Activated B cell treated with CpG ODN at 0.5 μM for 24 hours (primary cell): ENCODE measurements around the gene HPSE2. TPM values are rescaled to one million over a fixed set of nuclear protein-coding genes. Genes with fewer than 3 reads are reported as not detected.

Source experiments
- ATAC-seq: fragments of 200-7000 bp; cut with Tn5 transposase; one replicate; pipeline ENCODE4 v1.10.0; 2021; ENCODE audit warnings: low read depth, mild to moderate bottlenecking, moderate library complexity
- CTCF ChIA-PET: fragments of 350-600 bp; sonication (Branson Sonifier 250); formaldehyde crosslinking; loops from one replicate; lab custom pipeline; 2021; ENCODE audit warnings: antibody characterized with exemption; lab: Charles Lee
- POLR2A ChIA-PET: fragments of 350-600 bp; sonication (Branson Sonifier 250); formaldehyde crosslinking; loops from one replicate; lab custom pipeline; 2021; ENCODE audit warnings: antibody characterized with exemption; lab: Charles Lee
- DNase-seq: peaks from one replicate; pipeline ENCODE4 v3.0.0; 2022
- H3K27ac Mint-ChIP-seq: one replicate; pipeline ENCODE4 v1.8.0; 2020; ENCODE audit warnings: mixed read lengths
- H3K27me3 Mint-ChIP-seq: one replicate; pipeline ENCODE4 v1.8.0; 2021; ENCODE audit warnings: mixed read lengths
- H3K36me3 Mint-ChIP-seq: one replicate; pipeline ENCODE4 v1.8.0; 2021; ENCODE audit warnings: low read depth, mixed read lengths
- H3K4me1 Mint-ChIP-seq: one replicate; pipeline ENCODE4 v1.8.0; 2021; ENCODE audit warnings: mixed read lengths
- H3K4me3 Mint-ChIP-seq: one replicate; pipeline ENCODE4 v1.8.0; 2020; ENCODE audit warnings: mild to moderate bottlenecking, mixed read lengths
- H3K9me3 Mint-ChIP-seq: one replicate; pipeline ENCODE4 v1.8.0; 2020; ENCODE audit warnings: mixed read lengths
- CTCF ChIP-seq: fragments of 200-600 bp; IDR thresholded peaks from one replicate; pipeline ENCODE4 v1.8.0; 2022; ENCODE audit warnings: antibody characterized with exemption, mild to moderate bottlenecking
- intact Hi-C: fragments of 100-400 bp; cut with micrococcal nuclease; formaldehyde crosslinking; loops from one replicate; pipeline ENCODE4 v1.15.1; 2024
- total RNA-seq: library from RNA; stranded (reverse); gene quantifications from 2 replicates; pipeline ENCODE4 v1.2.3, GENCODE V29; 2022

The HPSE2 gene
- total RNA-seq, 1 donor from 2014 or later, result not detected

GRCh38 chr10:98831391-98831790, 404.3 kb downstream of the HPSE2 start:
- ChIA-PET POLR2A (no interaction called here), CTCF (no interaction called here)
- H3K4me3 Mint-ChIP-seq, result no peak overlapping the region
- TF ChIP-seq CTCF, result no peak
- no peaks in the 10 kb centered on the region for H3K4me1 Mint-ChIP-seq
- H3K36me3 Mint-ChIP-seq, result no peaks in the 10 kb centered on the region
- intact Hi-C loops, result no loop called here
- H3K27ac Mint-ChIP-seq, result no peak overlapping the region
- no peak for ATAC-seq
- H3K27me3 Mint-ChIP-seq, result peaks cover 3% of the 10 kb centered on the region
- H3K9me3 Mint-ChIP-seq, result no peaks in the 10 kb centered on the region
- no peak for DNase-seq

GRCh38 chr10:98825741-98826140, 409.9 kb downstream of the HPSE2 start:
- ATAC-seq, result no peak

GRCh38 chr10:98817396-98817795, 418.3 kb downstream of the HPSE2 start:
- Mint-ChIP-seq H3K27me3 (peaks cover 4% of the 10 kb centered on the region), H3K36me3 (no peaks in the 10 kb centered on the region), H3K4me3 (no peak overlapping the region), H3K27ac (no peak overlapping the region), H3K4me1 (no peaks in the 10 kb centered on the region), H3K9me3 (no peaks in the 10 kb centered on the region)
- intact Hi-C loops, result no loop called here
- ATAC-seq (no peak), DNase-seq (no peak)
- CTCF ChIA-PET, result no interaction called here
- no peak for TF ChIP-seq CTCF
- POLR2A ChIA-PET, result no interaction called here

More at GRCh38 chr10:98825741-98826140, 409.9 kb downstream of the HPSE2 start:
- Mint-ChIP-seq H3K4me3 (no peak overlapping the region), H3K36me3 (no peaks in the 10 kb centered on the region), H3K27ac (no peak overlapping the region), H3K9me3 (no peaks in the 10 kb centered on the region), H3K27me3 (peaks cover 5% of the 10 kb centered on the region), H3K4me1 (no peaks in the 10 kb centered on the region)
- no peak for DNase-seq
- TF ChIP-seq CTCF, result no peak
- POLR2A ChIA-PET, result no interaction called here
- intact Hi-C loops, result no loop called here
- CTCF ChIA-PET, result no interaction called here

- ATAC-seq, result no peak
- Mint-ChIP-seq H3K4me3 (no peak overlapping the region), H3K9me3 (no peaks in the 10 kb centered on the region), H3K27me3 (peaks cover 2% of the 10 kb centered on the region), H3K36me3 (no peaks in the 10 kb centered on the region), H3K27ac (no peak overlapping the region), H3K4me1 (no peaks in the 10 kb centered on the region)
- intact Hi-C loops, result no loop called here
- CTCF ChIA-PET, result no interaction called here
- DNase-seq, result no peak
- TF ChIP-seq CTCF, result no peak
- POLR2A ChIA-PET, result no interaction called here
These were observed 420.4 kb downstream of the HPSE2 start for GRCh38 chr10:98815039-98815885.

DNA sequence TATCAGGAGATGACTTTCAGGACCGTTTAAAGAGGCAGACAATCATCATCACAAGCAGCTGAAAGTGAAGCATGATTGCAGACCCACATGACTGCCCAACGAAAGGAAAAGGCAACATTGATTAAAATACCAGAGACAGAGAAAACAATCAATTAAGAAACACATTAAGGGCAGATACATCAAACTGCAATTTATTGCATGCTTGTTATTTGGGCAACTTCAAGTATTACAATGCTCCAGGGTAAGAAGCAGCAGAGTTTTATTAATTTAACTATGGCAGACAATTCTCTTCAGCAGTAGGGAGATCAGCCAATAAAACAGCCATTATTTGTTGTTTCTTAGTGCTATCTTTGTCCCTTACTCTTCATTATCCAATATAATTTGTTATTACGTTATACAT, 421.2 kb downstream of the HPSE2 start:
- DNase-seq, result no peak
- no peaks in the 10 kb centered on the region for H3K4me1 Mint-ChIP-seq
- no peak overlapping the region for H3K4me3 Mint-ChIP-seq
- CTCF ChIA-PET, result no interaction called here
- no peak overlapping the region for H3K27ac Mint-ChIP-seq
- POLR2A ChIA-PET, result no interaction called here
- no peaks in the 10 kb centered on the region for H3K9me3 Mint-ChIP-seq
- H3K27me3 Mint-ChIP-seq, result peaks cover 3% of the 10 kb centered on the region
- intact Hi-C loops, result no loop called here
- no peak for TF ChIP-seq CTCF
- no peak for ATAC-seq
- H3K36me3 Mint-ChIP-seq, result no peaks in the 10 kb centered on the region
